ENCODE data around the gene SNX9.
"Not testable (repeated sequence)": the region's sequence is repeated elsewhere in the genome, so short reads cannot be mapped to it uniquely, and the experiment has no call there.

SNX9 gene

GRCh38 chr6:157831018-157831369 is 7.9 kb downstream of the SNX9 start:
- FAIRE-seq = no peak
- DNase-seq (ENCODE audit: low spot score) = no peak

- no peak for FAIRE-seq
These were observed 8.6 kb downstream of the SNX9 start for GRCh38 chr6:157831424-157832249.

GRCh38 chr6:157832250-157832967 is 9.4 kb downstream of the SNX9 start:
- no peak for DNase-seq (ENCODE audit: low spot score)
- no peak for FAIRE-seq

More at GRCh38 chr6:157831424-157832249, 8.6 kb downstream of the SNX9 start:
- DNase-seq (ENCODE audit: low spot score) = no peak

GRCh38 chr6:157834549-157834948 is 11.5 kb downstream of the SNX9 start:
- FAIRE-seq (no peak), DNase-seq (ENCODE audit: low spot score) (no peak)

GRCh38 chr6:157838718-157839430 is 15.8 kb downstream of the SNX9 start:
- no peak for FAIRE-seq
- no peak for DNase-seq (ENCODE audit: low spot score)

GRCh38 chr6:157839606-157840005 is 16.6 kb downstream of the SNX9 start:
- DNase-seq (ENCODE audit: low spot score) = no peak
- no peak for FAIRE-seq

- DNase-seq (ENCODE audit: low spot score) (no peak), FAIRE-seq (no peak)
These were observed 17.2 kb downstream of the SNX9 start for GRCh38 chr6:157840261-157840660.

- DNase-seq (ENCODE audit: low spot score) = no peak
- FAIRE-seq = no peak
These were observed 17.7 kb downstream of the SNX9 start for GRCh38 chr6:157840776-157841175.

GRCh38 chr6:157841211-157841840 is 18.3 kb downstream of the SNX9 start:
- FAIRE-seq = no peak
- DNase-seq (ENCODE audit: low spot score) = peak; percentile 20

GRCh38 chr6:157842212-157842611 is 19.2 kb downstream of the SNX9 start:
- DNase-seq (ENCODE audit: low spot score) = no peak
- FAIRE-seq = no peak

- not testable (repeated sequence) for FAIRE-seq; DNase-seq (ENCODE audit: low spot score)
These were observed 21.1 kb downstream of the SNX9 start for GRCh38 chr6:157844196-157844595.

GRCh38 chr6:157845493-157846259 is 22.6 kb downstream of the SNX9 start:
- DNase-seq (ENCODE audit: low spot score) (no peak), FAIRE-seq (no peak)

GRCh38 chr6:157847846-157848245 is 24.8 kb downstream of the SNX9 start:
- FAIRE-seq (no peak), DNase-seq (ENCODE audit: low spot score) (no peak)

- DNase-seq (ENCODE audit: low spot score) = no peak
- no peak for FAIRE-seq
These were observed 25.6 kb downstream of the SNX9 start for GRCh38 chr6:157848693-157849092.

- DNase-seq (ENCODE audit: low spot score) = no peak
- no peak for FAIRE-seq
These were observed 26.4 kb downstream of the SNX9 start for GRCh38 chr6:157849288-157850017.

- DNase-seq (ENCODE audit: low spot score) = no peak
- no peak for FAIRE-seq
These were observed 27.0 kb downstream of the SNX9 start for GRCh38 chr6:157850030-157850429.

GRCh38 chr6:157853018-157853805 is 30.2 kb downstream of the SNX9 start:
- no peak for FAIRE-seq
- no peak for DNase-seq (ENCODE audit: low spot score)

- DNase-seq (ENCODE audit: low spot score) (no peak), FAIRE-seq (no peak)
These were observed 31.0 kb downstream of the SNX9 start for GRCh38 chr6:157853902-157854502.

GRCh38 chr6:157855325-157855724 is 32.3 kb downstream of the SNX9 start:
- FAIRE-seq (no peak), DNase-seq (ENCODE audit: low spot score) (no peak)
